PC-3 (cell line): Measurements from ENCODE around the gene GNB3. TPM values are rescaled to one million over a fixed set of nuclear protein-coding genes. Genes with fewer than 3 reads are reported as not detected.

Experiments
- ATAC-seq: fragments of 200-7000 bp; cut with Tn5 transposase; 2 replicates; pipeline ENCODE4 v1.9.1; 2020; ENCODE audit warnings: mild to moderate bottlenecking, moderate library complexity
- BruUV-seq: library from RNA; stranded (reverse); fragments of 400-500 nt; replicated peaks from 2 replicates; lab custom pipeline; 2021; lab: Mats Ljungman, UMichigan
- CTCF ChIA-PET: fragments of 300-600 bp; sonication (Branson Sonifier 250); formaldehyde crosslinking; loops from one replicate; lab custom pipeline; 2022; ENCODE audit warnings: antibody characterized with exemption; lab: Charles Lee
- POLR2A ChIA-PET: fragments of 300-600 bp; sonication (Branson Sonifier 250); formaldehyde crosslinking; loops from one replicate; lab custom pipeline; 2022; ENCODE audit warnings: antibody characterized with exemption; ENCODE audit not compliant: unreplicated experiment; lab: Charles Lee
- DNase-seq: peaks from one replicate; pipeline ENCODE4 v3.0.0-alpha.2; 2015
- H2AFZ ChIP-seq: fragments of 300-600 bp; sonication (generic); 2 replicates; pipeline ENCODE4 v1.6.0; 2016; ENCODE audit warnings: antibody characterized with exemption, low read length
- H3F3A ChIP-seq: fragments of 300-600 bp; sonication (generic); one replicate; pipeline ENCODE4 v1.6.0; 2017; ENCODE audit warnings: antibody characterized with exemption, low read length, control low read depth, mild to moderate bottlenecking; ENCODE audit not compliant: unreplicated experiment
- H3K27ac ChIP-seq: fragments of 300-600 bp; sonication (generic); 2 replicates; pipeline ENCODE4 v1.5.1; 2016; ENCODE audit warnings: mild to moderate bottlenecking, low read length
- H3K27me3 ChIP-seq: fragments of 300-600 bp; sonication (generic); 2 replicates; pipeline ENCODE4 v1.6.1; 2016; ENCODE audit warnings: low read length, mixed read lengths
- H3K36me3 ChIP-seq: fragments of 300-600 bp; sonication (generic); 2 replicates; pipeline ENCODE4 v1.6.1; 2016; ENCODE audit warnings: low read depth, mixed run types, low read length, mixed read lengths
- H3K4me1 ChIP-seq: fragments of 300-600 bp; sonication (generic); 2 replicates; pipeline ENCODE4 v1.5.1; 2016; ENCODE audit warnings: low read length; ENCODE audit not compliant: insufficient read depth
- H3K4me2 ChIP-seq: fragments of 300-600 bp; sonication (generic); 2 replicates; pipeline ENCODE4 v1.6.0; 2016; ENCODE audit warnings: low read length
- H3K4me3 ChIP-seq: fragments of 300-600 bp; sonication (generic); 2 replicates; pipeline ENCODE4 v1.5.1; 2016; ENCODE audit warnings: mild to moderate bottlenecking, low read length, mixed read lengths
- H3K79me2 ChIP-seq: fragments of 300-600 bp; sonication (generic); 2 replicates; pipeline ENCODE4 v1.6.1; 2017; ENCODE audit warnings: low read length, mixed read lengths
- H3K9ac ChIP-seq: fragments of 300-600 bp; sonication (generic); 2 replicates; pipeline ENCODE4 v1.6.0; 2016; ENCODE audit warnings: mild to moderate bottlenecking, low read length
- H3K9me2 ChIP-seq: fragments of 300-600 bp; sonication (generic); replicated peaks from 2 replicates; pipeline ENCODE4 v1.6.1; 2016; ENCODE audit warnings: mixed run types, low read length, mixed read lengths
- H3K9me3 ChIP-seq: fragments of 300-600 bp; sonication (generic); 2 replicates; pipeline ENCODE4 v1.6.1; 2016; ENCODE audit warnings: low read length, mixed read lengths
- H4K20me1 ChIP-seq: fragments of 300-600 bp; sonication (generic); 2 replicates; pipeline ENCODE4 v1.6.1; 2016; ENCODE audit warnings: low read length, mixed read lengths
- CTCF ChIP-seq: fragments of 300-600 bp; sonication (generic); conservative IDR thresholded peaks from 2 replicates; pipeline ENCODE4 v1.5.1; 2017; ENCODE audit warnings: antibody characterized with exemption, low read depth, mild to moderate bottlenecking, low read length
- EZH2 ChIP-seq: fragments of 300-600 bp; sonication (generic); IDR thresholded peaks from one replicate; pipeline ENCODE4 v1.6.1; 2017; ENCODE audit warnings: antibody characterized with exemption, mild to moderate bottlenecking, low read length; ENCODE audit not compliant: unreplicated experiment
- EZH2phosphoT487 ChIP-seq: fragments of 300-600 bp; sonication (generic); IDR thresholded peaks from 2 replicates; pipeline ENCODE4 v1.6.1; 2018; ENCODE audit warnings: mild to moderate bottlenecking, antibody characterized with exemption, low read length, borderline replicate concordance
- intact Hi-C: fragments of 100-400 bp; cut with micrococcal nuclease; formaldehyde crosslinking; loops from 2 replicates; pipeline ENCODE4 v1.9.0; 2023
- total RNA-seq: library from RNA; depleted of rRNA; stranded (reverse); fragments of >200 nt; gene quantifications from 2 replicates; pipeline ENCODE4 v1.2.3, GENCODE V29; 2014

Gene GNB3
- total RNA-seq, 1 experiment from 2014 or later, result not detected

- ATAC-seq (no peak), DNase-seq (no peak)
- no peak within 1 kb of the TSS for H3K27ac ChIP-seq
- no peaks in the 10 kb centered on the region for H3K27me3 ChIP-seq
- H3K9me2 ChIP-seq, result no peaks in the 10 kb centered on the region
- H3K4me2 ChIP-seq, result no peak within 1 kb of the TSS
- H3F3A ChIP-seq, result no peaks in the 10 kb centered on the region
- ChIA-PET CTCF (no interaction called here), POLR2A (no interaction called here)
- H3K36me3 ChIP-seq, result no peaks in the 10 kb centered on the region
- TF ChIP-seq EZH2phosphoT487 (no peak), EZH2 (no peak), CTCF (no peak)
- H3K9ac ChIP-seq, result no peak within 1 kb of the TSS
- no peaks in the 10 kb centered on the region for H3K9me3 ChIP-seq
- no peaks in the 10 kb centered on the region for H3K79me2 ChIP-seq
- H3K4me3 ChIP-seq, result no peak within 1 kb of the TSS
- BruUV-seq, result no TSS peak
- no peaks in the 10 kb centered on the region for H3K4me1 ChIP-seq
- H2AFZ ChIP-seq, result no peak within 1 kb of the TSS
- intact Hi-C loops, result no loop called here
- H4K20me1 ChIP-seq, result no peaks in the 10 kb centered on the region
Measured at GRCh38 chr12:6821591-6822425, 18.9 kb upstream of the GNB3 start, which contains the start of gene GPR162. Gene GPR162 (plus strand): TSS chr12:6821821. CDS start chr12:6823899, 2,078 bp downstream.

- H3K79me2 ChIP-seq, result no peaks in the 10 kb centered on the region
- POLR2A ChIA-PET, result no interaction called here
- peaks cover 5% of the 10 kb centered on the region; the same call in 1 of the 2 replicates for H3K4me1 ChIP-seq
- no peak overlapping the region for H3K4me3 ChIP-seq
- no peak overlapping the region for H3K4me2 ChIP-seq
- no TSS peak for BruUV-seq
- no peak overlapping the region for H2AFZ ChIP-seq
- no peak overlapping the region for H3K9ac ChIP-seq
- ATAC-seq (no peak), DNase-seq (no peak)
- TF ChIP-seq EZH2phosphoT487, result no peak
- TF ChIP-seq CTCF, result no peak
- TF ChIP-seq EZH2, result no peak
- H3K9me2 ChIP-seq, result no peaks in the 10 kb centered on the region
- no peaks in the 10 kb centered on the region for H3F3A ChIP-seq
- CTCF ChIA-PET, result no interaction called here
- H3K27me3 ChIP-seq, result no peaks in the 10 kb centered on the region
- H3K27ac ChIP-seq, result no peak overlapping the region
- no peaks in the 10 kb centered on the region for H3K36me3 ChIP-seq
- intact Hi-C loops, result no loop called here
- no peaks in the 10 kb centered on the region for H4K20me1 ChIP-seq
- H3K9me3 ChIP-seq, result no peaks in the 10 kb centered on the region
Measured at GRCh38 chr12:6822426-6823135, 18.1 kb upstream of the GNB3 start.
